Measurements from ENCODE around the gene ITGA6. TPM values are rescaled to one million over a fixed set of nuclear protein-coding genes. Genes with fewer than 3 reads are reported as not detected.

Gene ITGA6
- total RNA-seq, 6 donors from 2014 or later = 38.1 to 99.7 (median 57.9) TPM

- no peaks in the 10 kb centered on the region for H3K9me3 ChIP-seq
- peaks cover 0 to 3% (median 0%) of the 10 kb centered on the region in 4 donors for H3K36me3 ChIP-seq
- ATAC-seq (ENCODE audit: low FRiP score in 2 of 2) (no peak), DNase-seq (no peak)
- no peaks in the 10 kb centered on the region for H3K27me3 ChIP-seq
- TF ChIP-seq CTCF (IDR thresholded peaks at IDR 0.05) (no peak), POLR2AphosphoS5 (IDR thresholded peaks at IDR 0.05) (no peak), POLR2A (IDR thresholded peaks at IDR 0.05) (no peak), EP300 (IDR thresholded peaks at IDR 0.05) (no peak)
- no peak overlapping the region for H3K27ac ChIP-seq
- peaks cover 18 to 28% (median 20%) of the 10 kb centered on the region in 4 donors for H3K4me1 ChIP-seq
- H3K4me3 ChIP-seq = no peak overlapping the region
- WGBS, 2 donors = 55 to 63% methylated on average over 6 of the region's 6 CpGs
Observed at GRCh38 chr2:172454404-172455120, 27.2 kb downstream of the ITGA6 start.

GRCh38 chr2:172455121-172455515 is 27.7 kb downstream of the ITGA6 start:
- 33 to 45% methylated on average over 4 of the region's 4 CpGs for WGBS, 2 donors
- ATAC-seq (ENCODE audit: low FRiP score in 2 of 2) = peak in 1 of 2 donors; percentile 83
- H3K27ac ChIP-seq = no peak overlapping the region
- H3K4me1 ChIP-seq = peaks cover 18 to 32% (median 22%) of the 10 kb centered on the region in 4 donors
- H3K27me3 ChIP-seq = no peaks in the 10 kb centered on the region
- peaks cover 0 to 3% (median 0%) of the 10 kb centered on the region in 4 donors for H3K36me3 ChIP-seq
- TF ChIP-seq POLR2AphosphoS5 (IDR thresholded peaks at IDR 0.05) (no peak), POLR2A (IDR thresholded peaks at IDR 0.05) (no peak), EP300 (IDR thresholded peaks at IDR 0.05) (no peak), CTCF (IDR thresholded peaks at IDR 0.05) (no peak)
- DNase-seq = peak in 1 of 2 donors; percentile 67
- no peak overlapping the region for H3K4me3 ChIP-seq
- no peaks in the 10 kb centered on the region for H3K9me3 ChIP-seq

- DNase-seq (peak in 1 of 2 donors; percentile 50), ATAC-seq (ENCODE audit: low FRiP score in 2 of 2) (no peak)
- Histone ChIP-seq H3K4me3 (no peak overlapping the region), H3K36me3 (peaks cover 0 to 3% (median 0%) of the 10 kb centered on the region in 4 donors), H3K27ac (no peak overlapping the region), H3K9me3 (no peaks in the 10 kb centered on the region), H3K27me3 (no peaks in the 10 kb centered on the region), H3K4me1 (peaks cover 22 to 35% (median 29%) of the 10 kb centered on the region in 4 donors)
- TF ChIP-seq POLR2A (IDR thresholded peaks at IDR 0.05) (no peak), EP300 (IDR thresholded peaks at IDR 0.05) (no peak), POLR2AphosphoS5 (IDR thresholded peaks at IDR 0.05) (no peak)
- WGBS, 2 donors = 41 to 54% methylated on average over 3 to 4 of the region's 4 CpGs
Observed at GRCh38 chr2:172456002-172456401, 28.6 kb downstream of the ITGA6 start.

GRCh38 chr2:172457536-172457935 is 30.1 kb downstream of the ITGA6 start:
- no peak for ATAC-seq (ENCODE audit: low FRiP score in 2 of 2)
- H3K4me3 ChIP-seq = no peak overlapping the region
- H3K27me3 ChIP-seq = no peaks in the 10 kb centered on the region
- no peak overlapping the region for H3K27ac ChIP-seq
- peaks cover 37 to 45% (median 43%) of the 10 kb centered on the region in 4 donors for H3K4me1 ChIP-seq
- H3K36me3 ChIP-seq = peaks cover 0 to 3% (median 0%) of the 10 kb centered on the region in 4 donors
- DNase-seq = no peak
- TF ChIP-seq CTCF (IDR thresholded peaks at IDR 0.05) = no peak
- no peak for TF ChIP-seq EP300 (IDR thresholded peaks at IDR 0.05)
- TF ChIP-seq POLR2AphosphoS5 (IDR thresholded peaks at IDR 0.05) = no peak
- no peak for TF ChIP-seq POLR2A (IDR thresholded peaks at IDR 0.05)
- 59 to 67% methylated on average over 4 of the region's 4 CpGs for WGBS, 2 donors
- no peaks in the 10 kb centered on the region for H3K9me3 ChIP-seq

- H3K27ac ChIP-seq = no peak overlapping the region
- H3K4me3 ChIP-seq = no peak overlapping the region
- peaks cover 48 to 53% (median 51%) of the 10 kb centered on the region in 4 donors for H3K4me1 ChIP-seq
- TF ChIP-seq EP300 (IDR thresholded peaks at IDR 0.05) = no peak
- TF ChIP-seq POLR2AphosphoS5 (IDR thresholded peaks at IDR 0.05) = no peak
- TF ChIP-seq POLR2A (IDR thresholded peaks at IDR 0.05) = no peak
- TF ChIP-seq CTCF (IDR thresholded peaks at IDR 0.05) = no peak
- no peaks in the 10 kb centered on the region for H3K36me3 ChIP-seq
- H3K9me3 ChIP-seq = no peaks in the 10 kb centered on the region
- H3K27me3 ChIP-seq = no peaks in the 10 kb centered on the region
- 83 to 88% methylated on average over 4 of the region's 4 CpGs for WGBS, 2 donors
- ATAC-seq (ENCODE audit: low FRiP score in 2 of 2) (no peak), DNase-seq (no peak)
Observed at GRCh38 chr2:172458561-172459124, 31.3 kb downstream of the ITGA6 start.

Measured in upper lobe of left lung (tissue), 6 donors.